ENCODE data around the gene METTL6. TPM values are rescaled to one million over a fixed set of nuclear protein-coding genes. Genes with fewer than 3 reads are reported as not detected.

Gene METTL6
- total RNA-seq, 4 donors from 2014 or later = 6.8 to 16.3 (median 12.0) TPM

DNA sequence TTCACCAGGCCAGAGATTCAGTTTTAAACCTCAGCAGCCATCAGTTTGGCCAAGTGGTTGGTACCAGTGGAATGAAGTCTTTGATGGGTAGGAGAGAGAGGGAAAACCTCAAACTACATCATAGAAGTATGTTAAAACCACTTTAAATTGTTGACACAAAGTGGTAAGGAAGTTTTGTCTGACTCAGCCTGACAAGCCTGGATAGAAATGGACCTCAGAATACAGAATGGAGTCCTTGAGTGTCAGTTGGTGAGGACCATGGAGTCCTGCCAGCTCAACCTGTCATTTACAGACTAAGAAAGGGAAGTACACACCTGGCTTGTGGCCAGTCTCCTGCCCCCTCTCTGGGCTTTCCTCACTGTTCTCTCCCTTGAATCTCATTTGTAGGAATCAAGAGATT lies 12.1 kb upstream of the METTL6 start:
- H3K27ac ChIP-seq = no peak overlapping the region
- H3K36me3 ChIP-seq = peaks cover 80% of the 10 kb centered on the region
- no peaks in the 10 kb centered on the region for H3K27me3 ChIP-seq
- H3K4me1 ChIP-seq = no peaks in the 10 kb centered on the region
- TF ChIP-seq EP300 (IDR thresholded peaks at IDR 0.05) (no peak), POLR2A (IDR thresholded peaks at IDR 0.05) (no peak), POLR2AphosphoS5 (IDR thresholded peaks at IDR 0.05) (no peak)
- TF ChIP-seq, protein P1, sequence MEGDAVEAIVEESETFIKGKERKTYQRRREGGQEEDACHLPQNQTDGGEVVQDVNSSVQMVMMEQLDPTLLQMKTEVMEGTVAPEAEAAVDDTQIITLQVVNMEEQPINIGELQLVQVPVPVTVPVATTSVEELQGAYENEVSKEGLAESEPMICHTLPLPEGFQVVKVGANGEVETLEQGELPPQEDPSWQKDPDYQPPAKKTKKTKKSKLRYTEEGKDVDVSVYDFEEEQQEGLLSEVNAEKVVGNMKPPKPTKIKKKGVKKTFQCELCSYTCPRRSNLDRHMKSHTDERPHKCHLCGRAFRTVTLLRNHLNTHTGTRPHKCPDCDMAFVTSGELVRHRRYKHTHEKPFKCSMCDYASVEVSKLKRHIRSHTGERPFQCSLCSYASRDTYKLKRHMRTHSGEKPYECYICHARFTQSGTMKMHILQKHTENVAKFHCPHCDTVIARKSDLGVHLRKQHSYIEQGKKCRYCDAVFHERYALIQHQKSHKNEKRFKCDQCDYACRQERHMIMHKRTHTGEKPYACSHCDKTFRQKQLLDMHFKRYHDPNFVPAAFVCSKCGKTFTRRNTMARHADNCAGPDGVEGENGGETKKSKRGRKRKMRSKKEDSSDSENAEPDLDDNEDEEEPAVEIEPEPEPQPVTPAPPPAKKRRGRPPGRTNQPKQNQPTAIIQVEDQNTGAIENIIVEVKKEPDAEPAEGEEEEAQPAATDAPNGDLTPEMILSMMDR (IDR thresholded peaks at IDR 0.05) = no peak
- no peak overlapping the region for H3K4me3 ChIP-seq
- no peak for DNase-seq (ENCODE audit: low spot score in 2 of 2)
- no peaks in the 10 kb centered on the region for H3K9me3 ChIP-seq

DNA sequence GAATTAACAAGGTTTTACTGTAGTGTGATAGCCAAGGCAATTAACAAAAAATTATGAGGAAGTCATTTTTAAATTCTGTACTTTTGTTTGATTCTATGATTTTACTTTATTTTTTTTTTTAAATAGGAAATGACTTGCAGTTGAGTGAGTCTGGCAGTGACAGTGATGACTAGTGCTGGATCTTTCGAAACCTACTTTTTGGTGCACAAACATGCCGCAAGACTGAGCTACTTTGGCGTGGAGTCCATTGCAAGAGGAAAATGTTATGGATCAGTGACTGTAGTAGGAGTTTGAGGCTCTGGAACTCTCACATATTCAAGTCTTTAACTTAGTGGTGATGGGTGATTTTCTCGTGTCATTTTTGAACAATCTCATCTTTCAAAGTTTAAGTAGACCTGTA lies 11.6 kb upstream of the METTL6 start:
- H3K4me3 ChIP-seq = no peak overlapping the region
- H3K4me1 ChIP-seq = no peaks in the 10 kb centered on the region
- no peak for DNase-seq (ENCODE audit: low spot score in 2 of 2)
- peaks cover 85% of the 10 kb centered on the region for H3K36me3 ChIP-seq
- TF ChIP-seq EP300 (IDR thresholded peaks at IDR 0.05) = no peak
- TF ChIP-seq POLR2AphosphoS5 (IDR thresholded peaks at IDR 0.05) = no peak
- TF ChIP-seq POLR2A (IDR thresholded peaks at IDR 0.05) = no peak
- TF ChIP-seq, protein P1 (IDR thresholded peaks at IDR 0.05) = no peak
- H3K9me3 ChIP-seq = no peaks in the 10 kb centered on the region
- no peaks in the 10 kb centered on the region for H3K27me3 ChIP-seq
- WGBS = 79% methylated on average over 4 of the region's 4 CpGs
- no peak overlapping the region for H3K27ac ChIP-seq

DNA sequence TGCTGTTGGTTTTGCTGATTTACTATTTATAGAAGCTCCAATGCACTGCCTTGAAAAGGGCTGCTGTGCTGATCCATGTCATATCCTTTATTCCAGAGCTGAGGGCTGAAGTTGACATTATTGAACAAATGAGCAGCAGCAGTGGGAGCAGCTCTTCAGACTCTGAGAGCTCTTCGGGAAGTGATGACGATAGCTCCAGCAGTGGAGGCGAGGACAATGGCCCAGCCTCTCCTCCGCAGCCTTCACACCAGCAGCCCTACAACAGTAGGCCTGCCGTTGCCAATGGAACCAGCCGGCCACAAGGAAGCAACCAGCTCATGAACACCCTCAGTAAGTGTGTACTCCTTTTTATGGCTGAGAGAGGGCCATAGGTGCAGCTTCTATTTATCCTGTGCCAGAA lies 8.9 kb upstream of the METTL6 start:
- Histone ChIP-seq H3K4me3 (no peak overlapping the region), H3K9me3 (no peaks in the 10 kb centered on the region), H3K27me3 (no peaks in the 10 kb centered on the region), H3K4me1 (no peaks in the 10 kb centered on the region), H3K27ac (no peak overlapping the region), H3K36me3 (peaks cover 92% of the 10 kb centered on the region)
- no peak for DNase-seq (ENCODE audit: low spot score in 2 of 2)
- WGBS = 89% methylated on average over 6 of the region's 6 CpGs
- no peak for TF ChIP-seq POLR2A (IDR thresholded peaks at IDR 0.05)
- TF ChIP-seq POLR2AphosphoS5 (IDR thresholded peaks at IDR 0.05) = no peak
- TF ChIP-seq EP300 (IDR thresholded peaks at IDR 0.05) = no peak
- TF ChIP-seq, protein P1 (IDR thresholded peaks at IDR 0.05) = no peak

DNA sequence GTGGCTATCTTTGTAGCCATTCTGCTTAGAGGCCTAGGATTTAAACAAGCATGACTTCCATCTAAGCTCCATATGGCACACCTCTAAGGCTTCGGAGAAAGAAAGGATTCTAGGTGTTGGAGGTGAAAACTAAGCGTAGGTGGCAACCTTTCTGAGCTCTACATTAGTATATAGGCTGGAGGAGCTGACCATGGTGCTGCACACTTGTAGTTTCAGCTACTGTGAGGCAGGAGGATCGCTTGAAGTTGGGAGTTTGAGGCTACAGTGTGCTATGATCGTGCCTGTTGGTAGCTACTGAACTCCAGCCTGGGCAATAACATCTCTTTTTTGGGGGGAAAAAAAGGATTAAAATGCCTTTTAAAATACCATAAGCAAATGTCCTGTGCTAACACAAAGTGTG lies 7.4 kb upstream of the METTL6 start:
- TF ChIP-seq, protein P1 (IDR thresholded peaks at IDR 0.05) = no peak
- TF ChIP-seq POLR2A (IDR thresholded peaks at IDR 0.05) = no peak
- no peak for TF ChIP-seq POLR2AphosphoS5 (IDR thresholded peaks at IDR 0.05)
- no peak for TF ChIP-seq EP300 (IDR thresholded peaks at IDR 0.05)
- H3K4me1 ChIP-seq = peaks cover 6% of the 10 kb centered on the region
- H3K27ac ChIP-seq = no peak overlapping the region
- peaks cover 88% of the 10 kb centered on the region for H3K36me3 ChIP-seq
- no peak overlapping the region for H3K4me3 ChIP-seq
- H3K9me3 ChIP-seq = no peaks in the 10 kb centered on the region
- WGBS = 93% methylated on average over 4 of the region's 4 CpGs
- H3K27me3 ChIP-seq = no peaks in the 10 kb centered on the region
- no peak for DNase-seq (ENCODE audit: low spot score in 2 of 2)

DNA sequence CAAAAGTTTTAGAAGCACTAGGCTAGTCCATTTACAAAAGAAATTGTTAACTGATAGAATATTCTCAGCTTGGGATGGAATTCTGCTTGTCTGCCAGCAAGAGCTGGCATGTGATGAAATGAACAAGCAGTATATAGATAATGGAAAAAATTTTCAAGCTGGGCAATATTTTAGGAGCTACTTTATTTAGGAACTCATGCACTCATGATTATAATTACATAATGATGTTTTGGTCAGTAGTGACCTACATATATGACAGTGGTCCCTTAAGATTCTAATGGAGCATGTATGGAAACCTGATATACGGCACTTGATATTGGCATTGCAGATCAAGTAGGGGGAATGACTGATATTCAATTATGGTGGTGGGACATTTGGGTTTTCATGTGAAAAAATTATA lies 6.2 kb upstream of the METTL6 start:
- DNase-seq (ENCODE audit: low spot score in 2 of 2) = no peak
- Histone ChIP-seq H3K9me3 (no peaks in the 10 kb centered on the region), H3K36me3 (peaks cover 76% of the 10 kb centered on the region), H3K4me1 (peaks cover 18% of the 10 kb centered on the region), H3K27ac (no peak overlapping the region), H3K4me3 (no peak overlapping the region), H3K27me3 (no peaks in the 10 kb centered on the region)
- WGBS = 97% methylated on average over 1 of the region's 1 CpG
- TF ChIP-seq EP300 (IDR thresholded peaks at IDR 0.05) (no peak), POLR2A (IDR thresholded peaks at IDR 0.05) (no peak), POLR2AphosphoS5 (IDR thresholded peaks at IDR 0.05) (no peak)
- TF ChIP-seq, protein P1 (IDR thresholded peaks at IDR 0.05) = no peak

All from suprapubic skin (tissue), 4 donors.